Skin epidermis (tissue), 12 donors: ENCODE results near the gene FRRS1.

ENCODE experiments used
- H3K27ac ChIP-seq, 21 experiments: fragments of 200-600 bp; sonication (generic) in 11 of 21; one replicate each; pipeline ENCODE4 v1.5.0; 2020; ENCODE audit warnings: mild to moderate bottlenecking in 3 of 21, inconsistent platforms in 2 of 21, moderate library complexity in 2 of 21
- H3K4me3 ChIP-seq, 7 experiments: fragments of 200-600 bp; sonication (generic) in 2 of 7; one replicate each; pipeline ENCODE4 v1.5.0; 2020; ENCODE audit warnings: inconsistent platforms in 2 of 7, mild to moderate bottlenecking in 2 of 7, moderate library complexity in 1 of 7

The FRRS1 gene

DNA sequence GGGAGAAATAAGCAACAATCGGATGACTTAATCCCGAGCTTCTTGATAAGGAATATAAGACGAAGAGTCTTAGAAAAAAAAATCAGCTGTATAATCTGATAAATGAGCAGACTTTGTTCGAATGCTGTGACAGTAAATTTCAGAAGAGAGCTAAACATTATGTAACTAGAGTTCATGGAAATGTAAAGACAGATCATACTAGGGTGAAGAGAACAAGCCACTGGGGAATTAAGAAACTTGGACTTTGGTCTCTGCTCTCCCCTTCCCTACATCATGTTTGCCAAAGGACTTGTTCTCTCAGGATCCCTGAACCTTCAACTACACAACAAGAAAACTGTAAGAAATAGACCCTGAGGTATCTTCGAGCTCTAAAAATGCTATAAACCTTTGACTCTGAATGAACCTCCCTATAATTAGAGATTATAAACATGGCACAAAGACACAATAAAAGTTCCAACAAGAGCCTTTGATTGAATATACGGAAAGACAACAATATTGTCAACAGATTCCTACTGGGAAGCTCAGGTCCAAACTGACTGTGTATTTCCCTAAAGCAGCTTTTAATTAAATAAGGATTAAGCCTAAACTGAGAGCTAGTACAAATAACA is 27.5 kb downstream of the FRRS1 start:
- Histone ChIP-seq H3K4me3 (no peak overlapping the region), H3K27ac (no peak overlapping the region)

DNA sequence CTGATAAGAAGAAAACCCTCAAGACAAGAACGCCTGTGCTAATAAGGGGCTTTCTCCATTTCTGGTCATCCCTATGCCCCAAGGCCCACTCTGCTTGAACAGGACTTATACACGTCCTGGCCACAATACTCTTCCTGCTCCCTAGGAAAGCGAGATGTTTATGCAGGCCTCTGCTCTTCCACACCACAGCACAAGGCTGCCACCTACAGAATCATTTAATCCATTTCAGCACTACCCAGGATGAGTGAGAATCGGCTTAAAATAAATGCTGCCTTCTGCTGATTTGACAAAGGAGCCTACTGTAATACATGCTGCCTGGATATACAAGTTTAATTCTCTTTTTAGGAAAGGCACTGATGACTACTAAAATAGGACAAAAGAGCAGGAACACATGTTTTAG is 29.4 kb downstream of the FRRS1 start:
- H3K27ac ChIP-seq: peak overlapping the region in 1 of 21 experiments; percentile 42
- no peak overlapping the region for H3K4me3 ChIP-seq

DNA sequence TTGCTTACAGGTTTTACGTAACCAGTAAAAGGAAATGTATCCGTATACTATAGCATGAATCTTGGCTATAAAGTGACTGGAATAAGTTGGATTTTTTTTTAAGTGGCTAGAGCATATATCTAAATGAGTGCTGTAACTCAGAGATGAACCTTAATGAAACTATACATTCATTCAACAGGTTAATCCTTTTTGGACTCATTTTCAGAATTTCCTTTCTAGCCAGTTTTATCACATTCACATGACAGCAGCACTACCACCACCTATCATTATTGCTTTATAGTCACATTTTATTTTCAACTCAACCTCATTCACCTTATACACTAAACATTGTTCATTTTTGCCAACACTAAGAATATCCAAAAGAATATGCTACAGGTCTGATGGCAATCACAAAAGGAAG is 30.6 kb downstream of the FRRS1 start:
- Histone ChIP-seq H3K4me3 (no peak overlapping the region), H3K27ac (no peak overlapping the region)

DNA sequence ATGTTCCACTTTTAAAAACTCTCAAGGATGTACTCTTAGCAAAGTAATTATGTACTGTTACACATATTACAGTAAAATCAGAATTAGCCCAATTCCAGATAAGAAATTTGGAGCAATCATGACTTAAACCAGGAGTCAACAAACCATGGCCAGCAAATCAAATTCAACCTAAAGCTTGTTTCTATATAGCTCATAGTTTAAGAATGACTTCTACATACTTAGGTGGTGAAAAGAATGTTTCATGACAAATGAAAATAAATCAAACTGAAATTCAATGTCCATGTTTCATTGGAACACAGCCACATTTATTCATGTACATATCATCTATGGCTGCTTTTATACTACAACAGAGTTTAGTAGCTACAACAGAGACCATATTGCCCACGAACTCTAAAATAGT is 35.1 kb downstream of the FRRS1 start:
- no peak overlapping the region for H3K4me3 ChIP-seq
- H3K27ac ChIP-seq: no peak overlapping the region

DNA sequence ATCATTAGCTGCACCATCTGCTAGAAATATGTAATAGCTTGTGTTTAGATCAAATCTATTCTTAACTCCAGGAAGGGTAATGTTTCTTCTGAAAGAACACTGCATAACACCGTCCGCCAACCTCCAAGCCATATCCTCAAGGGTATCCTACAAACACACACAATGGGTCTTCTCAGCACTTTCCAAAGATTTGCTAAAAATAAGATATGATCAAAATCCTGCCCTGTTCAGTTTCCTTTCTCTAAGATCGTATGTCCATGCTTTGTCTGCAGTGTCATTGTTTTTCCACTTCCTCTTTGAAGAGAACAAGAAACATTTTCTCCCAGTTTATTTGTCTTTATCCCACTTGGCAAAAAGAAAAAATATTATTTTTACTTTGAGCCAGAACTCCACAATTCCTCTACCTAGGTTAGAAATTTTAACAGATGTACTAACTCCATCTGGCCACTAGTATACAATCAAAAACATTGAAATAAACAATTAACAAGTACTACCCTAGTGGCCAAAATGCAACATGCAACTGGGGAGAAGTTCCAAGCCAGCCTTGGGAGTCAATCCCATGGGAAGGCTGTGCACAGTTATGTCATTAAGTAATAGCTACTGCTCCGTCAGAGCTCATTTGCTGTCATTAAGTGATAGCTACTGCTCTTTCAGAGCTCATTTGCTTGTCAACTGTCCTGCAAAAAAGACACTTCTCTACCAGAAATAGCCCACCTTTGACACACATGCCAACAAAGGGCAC is 37.8 kb downstream of the FRRS1 start:
- Histone ChIP-seq H3K4me3 (no peak overlapping the region), H3K27ac (peak overlapping the region in 6 of 21 experiments; percentile 2 to 64 (median 38))

DNA sequence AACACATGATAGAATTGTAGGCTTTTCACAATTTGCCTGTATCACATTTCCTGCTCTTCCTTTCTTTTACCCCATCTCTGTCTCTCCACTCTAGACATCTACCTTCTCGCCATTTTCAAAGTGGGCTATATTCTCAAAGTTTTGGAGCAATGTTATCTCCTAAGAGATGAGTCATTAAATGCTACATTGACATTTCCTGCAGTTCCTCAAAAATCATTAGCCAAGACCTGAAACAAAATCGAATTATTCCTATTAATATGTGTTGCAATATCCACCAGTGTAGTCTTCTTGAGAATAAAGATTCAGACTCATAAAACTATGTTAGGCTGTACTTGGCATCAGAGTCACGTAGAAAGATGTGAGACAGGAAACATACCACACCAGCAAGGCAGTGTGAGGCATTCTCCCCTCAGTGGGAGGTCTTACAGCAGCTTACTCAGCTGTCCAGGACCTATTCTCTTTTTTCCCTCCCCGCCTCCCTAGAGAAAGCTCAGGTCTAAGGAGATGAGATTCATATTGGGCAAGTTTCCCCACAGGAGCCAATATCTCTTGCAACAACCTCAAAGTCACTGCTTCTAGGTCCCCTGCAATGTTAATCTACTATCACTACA is 38.8 kb downstream of the FRRS1 start:
- Histone ChIP-seq H3K27ac (peak overlapping the region in 7 of 21 experiments; percentile 2 to 64 (median 25)), H3K4me3 (no peak overlapping the region)

DNA sequence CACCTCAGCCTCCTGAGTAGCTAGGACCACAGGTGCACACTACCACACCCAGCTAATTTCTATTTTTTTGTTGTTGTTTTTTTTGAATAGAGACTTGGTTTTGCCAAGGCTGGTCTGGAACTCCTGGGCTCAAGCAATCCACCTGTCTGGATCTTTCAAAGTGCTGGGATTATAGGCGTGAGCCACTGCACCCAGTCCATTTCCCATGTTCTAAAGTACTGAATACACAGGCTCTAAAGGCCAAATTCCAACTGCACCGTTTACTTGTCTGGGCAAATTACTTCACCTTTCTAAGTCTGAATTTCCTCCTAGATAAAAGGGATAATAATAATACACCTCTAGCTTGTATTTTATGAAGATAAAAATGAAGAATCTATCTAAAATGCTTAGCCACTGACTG is 39.6 kb downstream of the FRRS1 start:
- no peak overlapping the region for H3K27ac ChIP-seq

DNA sequence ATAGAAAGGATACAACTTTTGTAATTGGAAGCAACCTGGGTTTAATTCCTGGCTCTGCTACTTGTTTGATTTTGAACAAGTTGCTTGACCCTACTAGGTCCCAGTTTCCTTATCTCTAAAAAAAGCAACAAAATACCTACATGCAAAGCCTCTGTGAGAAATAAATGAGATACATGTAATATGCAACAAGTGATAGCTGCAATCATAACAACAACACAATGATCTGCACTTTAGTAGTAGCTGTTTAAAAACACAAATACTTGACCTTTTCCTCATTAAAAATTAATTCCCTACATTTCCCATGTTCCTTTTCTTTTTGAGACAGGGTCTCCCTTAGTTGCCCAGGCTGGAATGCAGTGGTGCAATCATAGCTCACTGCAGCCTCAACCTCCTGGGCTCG is 40.0 kb downstream of the FRRS1 start:
- H3K27ac ChIP-seq: no peak overlapping the region
- no peak overlapping the region for H3K4me3 ChIP-seq

More for the DNA sequence above, 39.6 kb downstream of the FRRS1 start:
- no peak overlapping the region for H3K4me3 ChIP-seq

DNA sequence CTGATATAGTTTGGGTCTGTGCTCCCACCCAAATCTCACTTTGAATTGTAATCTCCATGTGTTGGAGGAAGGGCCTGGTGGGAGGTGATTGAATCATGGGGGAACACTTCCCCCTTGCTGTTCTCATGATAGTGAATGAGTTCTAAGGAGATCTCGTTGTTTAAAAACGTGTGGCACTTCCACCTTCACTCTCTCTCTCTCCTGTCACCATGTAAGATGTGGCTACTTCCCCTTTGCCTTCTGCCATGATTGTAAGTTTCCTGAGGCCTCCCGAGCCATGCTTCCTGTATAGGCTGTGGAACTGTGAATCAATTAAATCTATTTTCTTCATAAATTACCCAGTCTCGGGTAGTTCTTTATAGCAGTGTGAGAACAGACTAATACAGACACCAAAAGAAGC is 40.4 kb downstream of the FRRS1 start:
- no peak overlapping the region for H3K4me3 ChIP-seq
- H3K27ac ChIP-seq: no peak overlapping the region

DNA sequence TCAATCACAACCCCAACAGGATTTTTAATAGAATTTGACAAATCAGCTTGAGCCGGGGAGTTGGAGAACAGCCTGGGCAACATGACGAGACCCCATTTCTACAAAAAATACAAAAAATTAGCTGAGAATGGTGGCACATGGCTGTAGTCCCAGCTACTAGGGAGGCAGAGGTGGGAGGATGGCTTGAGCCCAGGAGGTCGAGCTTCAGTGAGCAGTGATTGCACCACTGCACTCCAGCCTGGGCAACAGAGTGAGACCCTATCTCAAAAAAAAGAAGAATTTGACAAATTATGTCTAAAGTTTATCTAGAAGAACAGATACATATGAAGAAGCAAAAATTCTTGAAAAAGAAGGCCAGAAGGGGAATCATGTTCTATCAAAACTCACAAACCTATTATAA is 43.2 kb downstream of the FRRS1 start:
- Histone ChIP-seq H3K27ac (no peak overlapping the region), H3K4me3 (no peak overlapping the region)

DNA sequence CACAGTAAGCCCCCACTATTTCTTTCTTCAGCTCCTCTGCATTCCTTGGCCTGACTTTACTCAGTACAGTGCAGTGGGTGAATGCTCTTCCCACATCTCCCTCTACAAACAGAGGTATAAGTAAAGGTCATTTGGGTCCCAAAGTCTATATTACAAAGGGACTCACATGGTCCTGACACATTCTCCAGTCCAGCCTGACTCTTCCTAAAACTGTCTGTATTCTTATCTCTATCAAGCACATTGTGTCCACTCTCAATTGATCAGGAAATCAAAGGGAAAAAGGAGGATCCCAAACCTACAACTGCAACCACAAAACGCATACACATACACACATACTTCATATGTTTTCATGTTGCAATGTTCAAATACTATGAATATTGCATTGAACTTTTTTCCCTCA is 49.4 kb downstream of the FRRS1 start:
- Histone ChIP-seq H3K27ac (no peak overlapping the region), H3K4me3 (no peak overlapping the region)

DNA sequence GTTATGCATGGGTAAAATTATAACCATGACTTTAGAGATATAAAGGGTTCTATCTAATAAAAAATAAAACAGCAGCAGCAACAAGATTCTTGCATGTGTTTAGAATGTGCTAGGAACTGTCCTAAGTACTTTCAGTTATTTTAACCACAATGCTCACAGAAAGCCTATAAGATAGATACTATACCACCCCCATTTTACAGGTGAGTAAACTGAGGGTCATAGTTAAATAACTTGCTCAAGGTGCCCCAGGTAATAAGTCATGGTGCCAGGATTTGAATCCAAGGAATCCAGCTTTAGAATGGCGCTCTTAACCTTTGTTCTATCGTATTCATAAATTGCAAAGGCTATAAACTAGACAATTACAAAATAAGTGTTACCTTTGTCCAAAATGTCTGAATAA is 53.4 kb downstream of the FRRS1 start:
- H3K4me3 ChIP-seq: no peak overlapping the region
- H3K27ac ChIP-seq: no peak overlapping the region

DNA sequence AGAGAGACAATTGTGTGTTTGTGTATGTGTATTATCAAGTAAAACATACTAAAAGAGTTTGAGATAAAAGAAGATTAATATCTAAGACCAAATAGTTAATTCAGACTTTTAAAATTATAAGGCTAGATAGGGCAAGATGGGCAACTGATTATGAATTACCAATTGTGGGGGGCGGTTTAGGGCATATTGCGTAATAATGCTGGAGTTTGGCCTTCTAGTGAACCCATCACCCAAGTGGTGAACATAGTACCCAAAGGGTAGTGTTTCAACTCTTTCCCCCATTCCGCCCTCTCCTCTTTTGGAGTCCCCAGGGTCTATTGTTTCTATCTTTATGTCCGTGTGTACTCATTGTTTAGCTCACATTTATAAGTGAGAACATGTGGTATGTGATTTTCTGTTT is 55.4 kb downstream of the FRRS1 start:
- no peak overlapping the region for H3K4me3 ChIP-seq
- no peak overlapping the region for H3K27ac ChIP-seq

DNA sequence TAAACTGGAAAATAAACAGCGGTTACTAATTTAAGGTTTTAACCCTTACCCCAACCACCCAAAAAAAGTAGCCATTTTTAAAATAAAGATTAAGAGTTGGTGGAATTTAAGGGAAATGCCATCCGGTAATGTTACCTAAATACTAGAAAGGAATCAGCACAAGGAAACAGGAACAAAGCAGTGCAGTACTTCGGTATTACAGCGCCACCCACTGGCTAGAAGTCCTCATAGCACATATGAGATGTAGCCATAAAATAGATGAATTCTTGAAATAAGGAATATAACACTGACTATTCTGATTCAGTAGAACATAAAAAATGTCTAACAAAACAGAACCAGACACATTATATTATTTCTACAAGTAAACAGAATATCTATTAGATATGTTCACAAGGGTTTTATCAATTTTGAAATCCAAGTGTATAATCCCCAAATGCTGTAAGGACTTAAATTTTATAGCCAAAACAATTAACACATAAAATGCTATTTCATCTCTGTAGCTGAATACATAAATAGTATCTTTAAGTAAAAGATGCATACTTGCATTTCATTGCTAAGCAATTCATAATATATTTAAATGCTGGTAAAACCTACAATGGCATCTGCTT is 58.8 kb downstream of the FRRS1 start:
- Histone ChIP-seq H3K4me3 (no peak overlapping the region), H3K27ac (no peak overlapping the region)

DNA sequence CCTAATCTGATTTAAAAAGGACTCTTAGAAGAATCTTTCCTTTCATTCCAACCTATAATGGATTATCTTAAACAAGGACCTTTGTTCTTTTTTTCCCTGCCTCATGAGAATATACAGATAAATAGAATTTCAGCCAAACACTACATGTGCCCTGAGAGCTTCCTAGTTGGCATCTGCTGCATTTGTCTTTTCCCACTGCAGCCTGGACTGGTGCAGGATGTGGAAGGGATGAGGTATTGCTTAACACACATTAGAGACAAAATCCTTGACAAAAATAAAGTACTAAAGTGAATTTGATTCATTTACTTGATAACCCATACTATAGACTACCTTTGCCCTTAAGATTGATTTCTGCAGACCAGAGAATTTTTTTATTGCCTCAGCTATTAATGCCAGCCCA is 61.0 kb downstream of the FRRS1 start:
- Histone ChIP-seq H3K27ac (peak overlapping the region in 2 of 21 experiments; percentile 29 to 45), H3K4me3 (no peak overlapping the region)

DNA sequence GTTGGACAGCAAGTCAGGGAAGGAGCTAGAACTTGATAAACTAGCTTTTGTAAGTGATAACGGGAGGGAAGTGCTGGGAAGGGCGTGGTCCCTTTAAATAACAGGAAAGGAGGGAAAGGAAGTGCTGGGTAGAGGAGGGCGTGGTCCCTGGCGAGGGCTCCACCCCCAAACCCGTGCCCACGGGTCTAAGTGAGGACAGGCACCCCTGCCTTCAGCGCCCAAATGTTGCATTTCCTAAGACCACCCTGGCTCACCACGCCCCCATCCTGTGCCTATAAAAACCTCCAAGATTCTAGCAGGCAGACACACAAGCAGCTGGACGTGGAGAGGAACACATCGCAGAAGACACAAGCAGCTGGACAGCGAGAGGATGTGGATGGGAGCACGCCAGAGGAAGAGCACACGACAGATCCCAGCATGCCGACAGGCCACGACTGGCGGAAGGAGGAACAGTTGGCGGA is 62.0 kb downstream of the FRRS1 start:
- Histone ChIP-seq H3K4me3 (no peak overlapping the region), H3K27ac (peak overlapping the region in 2 of 21 experiments; percentile 4 to 9)

DNA sequence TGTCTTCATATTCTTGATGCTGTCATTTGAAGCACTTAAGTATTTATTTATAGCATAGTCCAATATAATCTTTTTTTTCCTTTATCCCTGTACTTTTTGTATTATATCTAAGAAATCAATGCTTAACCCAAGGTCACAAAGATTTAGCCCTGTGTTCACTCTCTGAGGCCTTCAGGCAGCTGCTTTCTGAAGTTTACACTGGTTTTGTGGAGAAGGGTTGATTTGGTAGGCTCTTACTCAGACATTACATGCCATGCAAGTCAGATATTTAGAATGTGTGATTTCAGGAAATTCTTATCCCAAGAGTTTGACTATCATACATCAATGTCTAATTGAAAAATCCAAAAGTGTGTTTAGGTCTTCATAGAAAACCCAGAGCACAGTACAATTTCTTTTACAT is 64.2 kb downstream of the FRRS1 start:
- H3K27ac ChIP-seq: no peak overlapping the region

DNA sequence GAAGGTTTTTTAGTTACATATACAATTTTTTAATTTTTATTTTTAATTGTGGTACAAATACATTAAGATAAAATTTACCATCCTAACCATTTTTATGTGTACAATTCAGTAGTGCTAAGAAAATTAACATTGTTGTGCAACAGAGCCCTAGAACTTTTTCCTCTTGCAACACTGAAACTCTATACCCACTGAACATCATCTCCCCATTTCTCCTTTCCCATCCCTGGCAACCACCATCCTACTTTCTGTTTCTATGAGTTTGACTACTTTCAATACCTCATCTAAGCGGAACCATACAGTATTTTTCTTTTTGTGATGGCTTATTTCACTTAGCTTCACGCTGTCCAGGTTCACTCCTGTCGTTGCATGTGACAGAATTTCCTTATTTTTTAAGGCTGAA is 66.4 kb downstream of the FRRS1 start:
- Histone ChIP-seq H3K4me3 (no peak overlapping the region), H3K27ac (no peak overlapping the region)

More for the DNA sequence above, 64.2 kb downstream of the FRRS1 start:
- H3K4me3 ChIP-seq: no peak overlapping the region

DNA sequence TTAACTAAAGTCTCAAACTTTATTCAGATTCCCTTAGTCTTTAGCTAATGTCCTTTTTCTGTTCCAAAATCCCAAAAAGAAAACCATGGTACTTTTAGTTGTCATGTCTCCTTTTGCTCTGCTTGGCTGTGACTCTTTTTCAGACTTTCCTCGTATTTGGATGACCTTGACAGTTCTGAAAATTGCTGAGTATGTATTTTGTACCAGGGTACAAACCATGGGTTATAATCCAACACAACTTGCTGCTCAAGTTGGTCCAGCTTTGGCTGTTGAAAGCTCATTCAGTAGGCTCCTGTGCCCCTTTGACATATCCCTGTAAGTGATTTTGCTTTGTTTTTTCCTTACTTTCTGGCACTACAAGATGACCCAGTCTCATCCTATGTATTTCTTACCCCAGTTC is 68.9 kb downstream of the FRRS1 start:
- Histone ChIP-seq H3K4me3 (no peak overlapping the region), H3K27ac (no peak overlapping the region)

DNA sequence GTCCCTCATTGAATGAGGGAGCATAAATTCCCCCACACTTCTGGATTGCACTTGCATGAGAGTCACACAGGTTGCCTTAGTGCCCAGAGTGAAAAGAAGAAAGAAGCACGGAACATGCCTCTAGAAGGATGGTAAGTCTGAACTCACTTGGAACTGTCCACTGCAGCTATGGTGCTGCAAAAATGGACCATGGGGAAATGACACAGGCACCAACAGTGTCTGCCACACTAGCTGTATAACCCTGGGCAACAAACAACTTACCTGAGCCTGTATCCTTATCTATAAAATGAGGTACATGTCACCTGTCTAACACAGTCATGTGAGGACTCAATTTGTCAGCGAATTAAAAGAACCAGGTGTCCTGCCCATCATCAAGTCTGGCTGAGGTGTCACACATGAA is 69.8 kb downstream of the FRRS1 start:
- Histone ChIP-seq H3K4me3 (no peak overlapping the region), H3K27ac (no peak overlapping the region)

DNA sequence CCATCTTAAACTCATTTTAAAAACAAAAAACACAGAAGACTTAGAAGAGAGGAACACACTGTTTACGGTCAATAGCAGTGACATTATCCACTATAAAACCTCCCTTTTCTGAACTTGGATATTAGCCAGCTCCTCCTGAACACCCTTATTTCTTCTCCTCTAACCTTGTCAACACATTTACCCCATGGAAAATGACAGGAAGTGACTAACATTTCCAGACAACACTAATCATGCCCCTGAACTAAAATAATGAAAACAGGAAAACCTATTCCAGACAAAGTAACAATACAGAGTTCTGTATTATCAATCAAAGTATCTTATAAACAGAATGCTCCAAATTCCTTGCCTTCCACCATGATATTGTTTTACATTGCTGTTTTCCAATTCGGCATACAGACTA is 75.3 kb downstream of the FRRS1 start:
- peak overlapping the region in 1 of 21 experiments; percentile 54 for H3K27ac ChIP-seq

More for the DNA sequence above, 75.3 kb downstream of the FRRS1 start:
- no peak overlapping the region for H3K4me3 ChIP-seq
